Right hindlimb (tissue), 1 donor: Measurements from ENCODE around the gene GRID1.

Source experiments
- DNase-seq: peaks from one replicate; pipeline ENCODE4 v3.0.0-alpha.2; 2018

GRID1 gene

DNA sequence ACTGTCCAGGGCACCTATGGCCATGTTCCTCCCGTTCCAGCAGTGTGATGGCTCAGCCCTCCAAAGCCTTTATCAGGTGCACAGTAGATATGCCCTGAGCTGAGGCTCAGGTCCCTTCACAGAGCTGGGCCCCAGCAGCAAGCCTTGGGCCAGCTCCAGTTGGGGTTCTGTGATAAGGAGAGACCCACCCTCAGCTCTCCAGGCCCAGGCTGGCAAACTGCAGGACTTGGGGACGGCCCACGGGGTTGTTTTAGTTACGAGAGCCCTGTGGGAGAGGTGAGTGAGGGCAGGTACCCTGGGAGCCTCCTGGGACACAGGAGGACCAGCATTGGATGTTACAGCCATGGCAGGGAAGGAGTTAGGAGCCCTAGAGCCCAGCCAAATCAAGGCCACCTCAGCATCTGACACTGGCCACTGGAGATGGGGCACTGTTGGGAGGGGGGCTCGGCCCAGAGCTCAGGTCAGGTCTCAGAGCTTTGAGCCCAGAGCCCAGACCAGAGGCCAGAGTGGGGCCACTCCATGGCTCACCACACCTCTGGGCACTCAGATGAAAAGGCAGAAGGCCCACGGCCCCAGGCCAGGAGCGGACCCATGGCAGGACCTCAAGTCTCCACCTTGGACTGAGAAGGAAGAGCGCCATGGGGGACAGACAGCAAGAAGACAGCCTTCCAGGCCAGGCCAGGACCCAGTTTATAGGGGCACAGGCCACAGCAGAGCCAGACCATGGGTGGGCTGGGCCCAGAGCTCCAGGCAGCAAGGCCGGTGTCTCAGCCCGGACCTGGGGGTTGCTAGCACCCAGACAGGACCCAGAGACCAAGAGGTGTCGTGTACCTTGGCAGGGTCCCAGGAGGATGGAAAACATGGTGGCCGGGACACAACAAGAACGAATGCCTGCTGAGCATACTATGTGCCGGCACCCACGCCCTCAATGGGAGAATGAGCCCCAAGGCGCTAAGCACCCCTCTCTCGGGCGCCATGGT is 12.8 kb downstream of the GRID1 start:
- no peak for DNase-seq

DNA sequence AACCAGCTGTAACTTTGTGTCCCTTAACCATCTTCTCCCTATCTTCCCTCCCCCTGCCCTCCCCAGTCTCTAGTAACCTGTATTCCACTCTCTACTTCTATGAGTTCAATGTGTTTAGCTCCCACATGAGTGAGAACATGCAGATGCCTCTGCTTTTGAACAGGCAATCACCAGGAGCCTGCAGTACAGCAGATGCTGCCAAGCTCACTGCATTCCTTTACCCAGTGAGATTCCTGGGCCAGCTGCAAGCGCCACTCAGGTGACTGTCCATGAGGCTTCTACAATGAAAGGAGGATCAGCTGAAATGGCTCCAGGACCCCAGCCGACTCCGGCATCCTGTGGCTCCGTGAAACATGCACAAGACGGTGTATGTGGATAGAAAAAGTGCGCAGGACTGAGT is 15.7 kb downstream of the GRID1 start:
- no peak for DNase-seq

DNA sequence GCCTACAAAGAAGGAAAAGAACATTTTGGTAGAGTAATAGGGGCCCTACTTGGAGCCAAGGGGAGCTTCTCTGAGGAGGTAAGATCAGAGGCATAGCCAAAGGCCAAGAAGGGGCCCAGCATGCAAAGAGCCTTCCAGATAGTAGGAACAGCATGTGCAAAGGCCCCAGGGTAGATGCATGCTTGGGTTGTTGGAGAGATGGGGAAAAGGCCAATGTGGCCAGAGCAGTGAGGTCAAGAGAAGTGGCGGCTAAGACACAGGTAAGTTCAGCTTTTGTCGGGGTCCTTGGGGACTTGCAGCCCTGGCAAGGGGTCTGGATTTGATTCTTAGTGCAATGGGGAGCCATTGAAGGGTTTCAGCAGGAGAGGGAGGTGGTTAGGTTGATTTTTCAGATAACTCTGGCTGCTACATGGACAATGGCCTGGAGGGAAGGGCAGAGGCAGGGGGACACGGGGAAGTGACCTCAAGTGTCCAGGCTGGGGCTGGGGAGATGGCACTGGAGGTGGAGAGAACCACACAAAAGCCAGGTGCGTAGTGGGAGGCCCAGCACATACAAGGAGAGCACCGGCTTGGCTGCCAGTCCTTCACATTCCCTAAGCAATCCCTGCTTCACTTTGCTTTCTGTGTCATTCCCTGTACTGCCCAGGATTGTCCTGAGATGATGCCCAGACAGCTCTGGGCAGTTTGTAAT is 16.5 kb downstream of the GRID1 start:
- DNase-seq = peak; percentile 6

DNA sequence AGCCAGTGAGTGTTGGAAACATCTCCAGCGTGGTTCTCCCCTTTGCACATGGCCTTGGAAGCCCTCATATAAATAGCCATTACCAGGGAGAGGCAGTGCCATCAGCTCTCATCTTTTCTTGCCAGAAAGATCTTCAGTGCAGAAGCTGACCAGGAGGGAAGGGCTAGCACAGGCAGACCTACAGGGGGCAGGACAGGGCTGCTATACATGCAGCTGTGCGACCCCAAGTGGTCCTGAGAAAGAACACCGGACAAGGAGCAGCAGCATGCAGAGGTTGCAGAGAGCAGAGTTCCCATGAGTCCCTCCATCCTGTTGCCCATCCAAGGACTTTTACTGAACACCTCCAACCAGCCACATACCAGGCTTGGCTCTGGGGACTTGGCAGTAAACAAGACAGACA is 17.1 kb downstream of the GRID1 start:
- no peak for DNase-seq

DNA sequence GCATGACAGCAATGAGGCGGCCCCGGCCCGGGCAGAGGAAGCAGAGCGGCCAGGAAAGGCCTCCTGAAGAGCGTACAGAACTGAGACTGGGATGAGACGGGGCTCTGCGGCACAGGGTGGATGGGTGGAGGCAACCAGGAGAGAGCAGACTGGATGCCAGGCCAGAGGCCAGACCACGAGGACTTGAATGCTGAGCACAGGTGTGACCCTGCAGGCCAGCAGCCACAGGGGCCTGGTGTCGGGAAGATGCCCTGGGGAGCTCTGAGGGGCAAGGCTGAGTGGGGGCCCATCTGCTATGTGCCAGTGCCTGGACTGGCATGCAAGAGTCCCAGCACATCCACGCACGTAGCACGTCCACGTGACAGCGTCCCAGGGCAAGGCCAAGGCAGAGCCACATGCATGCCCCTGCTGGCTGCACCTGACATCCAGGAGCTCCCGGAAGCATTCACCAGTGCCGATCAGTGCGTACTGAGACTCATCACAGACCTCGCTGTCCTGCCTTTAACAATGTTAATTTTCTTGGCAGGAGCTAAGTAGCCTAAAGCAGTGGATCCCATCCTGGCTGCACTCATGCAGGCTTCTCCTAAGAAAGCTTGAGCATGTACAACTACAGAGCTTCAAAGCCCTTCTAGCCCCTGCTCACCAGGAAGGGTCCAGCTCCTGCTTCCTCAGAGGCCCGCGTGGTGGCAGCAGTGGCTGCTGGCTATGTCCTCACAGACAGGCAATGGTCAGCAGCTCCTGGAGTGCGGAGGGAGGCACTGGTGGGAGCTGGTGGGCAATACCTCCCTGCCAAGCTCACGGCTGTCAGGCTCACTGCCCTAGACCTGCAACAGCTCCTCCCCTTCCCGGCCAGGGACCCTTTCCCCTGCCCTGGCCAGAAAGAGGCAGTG is 18.0 kb downstream of the GRID1 start:
- DNase-seq = peak; percentile 4

DNA sequence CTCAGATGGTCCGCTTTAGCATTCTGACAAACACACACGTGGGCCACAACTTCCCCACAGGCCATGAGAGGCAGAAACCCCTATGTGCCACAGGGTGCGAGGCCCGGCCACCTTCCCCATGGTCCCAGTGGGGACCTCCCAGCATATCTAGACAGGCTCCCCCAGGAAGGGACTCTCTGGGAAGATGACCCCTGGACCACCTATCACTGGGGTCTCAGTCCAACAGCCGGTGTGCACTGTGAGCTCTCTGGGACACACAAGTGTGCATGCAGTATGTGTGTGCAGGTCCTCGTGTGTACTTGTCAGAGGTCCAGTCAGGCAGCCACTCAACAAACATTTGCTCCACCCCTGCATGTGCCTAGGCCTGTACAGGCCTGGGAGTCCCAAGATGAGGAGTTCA is 18.7 kb downstream of the GRID1 start:
- DNase-seq = no peak

DNA sequence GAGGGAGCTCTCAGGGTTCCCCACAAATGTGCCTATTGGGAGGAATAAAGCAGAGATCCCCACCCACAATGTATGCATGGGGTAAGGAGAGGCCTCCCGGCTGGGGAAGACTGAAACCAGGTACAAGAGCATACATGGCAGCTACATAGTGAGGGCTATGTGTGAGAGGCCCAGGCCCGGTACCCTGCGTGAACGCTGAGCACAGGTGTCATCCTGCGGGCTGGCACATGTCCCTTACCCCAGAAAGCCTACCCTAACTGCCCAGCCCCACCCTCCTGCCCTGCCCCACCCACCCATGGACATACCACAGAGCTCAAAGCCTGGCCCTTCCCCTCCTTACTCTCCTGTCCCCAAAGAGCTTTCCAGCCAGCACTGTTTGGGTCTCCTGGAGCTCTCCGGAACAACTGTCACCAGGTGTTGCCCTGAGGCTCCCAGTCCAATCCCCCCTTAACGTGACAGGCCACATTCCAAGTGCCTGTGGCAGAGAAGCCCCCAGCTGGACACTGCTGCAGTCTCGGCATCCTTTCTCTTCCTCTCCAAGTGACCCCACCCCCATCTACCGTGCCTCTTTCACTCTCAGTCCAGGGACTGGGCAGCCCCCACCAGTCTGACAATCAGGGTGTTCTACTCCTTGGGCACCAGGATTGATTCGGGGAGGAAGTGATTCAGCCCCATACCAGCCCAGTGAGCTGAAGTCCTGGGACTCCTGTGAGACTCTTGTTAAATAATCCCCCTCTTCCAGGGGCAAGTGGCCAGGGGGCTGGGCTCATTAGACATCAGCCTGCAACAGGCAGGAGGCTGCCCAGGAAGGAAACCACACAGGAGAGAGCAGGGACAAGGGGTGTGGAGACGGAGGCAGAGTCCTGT is 19.6 kb downstream of the GRID1 start:
- no peak for DNase-seq

DNA sequence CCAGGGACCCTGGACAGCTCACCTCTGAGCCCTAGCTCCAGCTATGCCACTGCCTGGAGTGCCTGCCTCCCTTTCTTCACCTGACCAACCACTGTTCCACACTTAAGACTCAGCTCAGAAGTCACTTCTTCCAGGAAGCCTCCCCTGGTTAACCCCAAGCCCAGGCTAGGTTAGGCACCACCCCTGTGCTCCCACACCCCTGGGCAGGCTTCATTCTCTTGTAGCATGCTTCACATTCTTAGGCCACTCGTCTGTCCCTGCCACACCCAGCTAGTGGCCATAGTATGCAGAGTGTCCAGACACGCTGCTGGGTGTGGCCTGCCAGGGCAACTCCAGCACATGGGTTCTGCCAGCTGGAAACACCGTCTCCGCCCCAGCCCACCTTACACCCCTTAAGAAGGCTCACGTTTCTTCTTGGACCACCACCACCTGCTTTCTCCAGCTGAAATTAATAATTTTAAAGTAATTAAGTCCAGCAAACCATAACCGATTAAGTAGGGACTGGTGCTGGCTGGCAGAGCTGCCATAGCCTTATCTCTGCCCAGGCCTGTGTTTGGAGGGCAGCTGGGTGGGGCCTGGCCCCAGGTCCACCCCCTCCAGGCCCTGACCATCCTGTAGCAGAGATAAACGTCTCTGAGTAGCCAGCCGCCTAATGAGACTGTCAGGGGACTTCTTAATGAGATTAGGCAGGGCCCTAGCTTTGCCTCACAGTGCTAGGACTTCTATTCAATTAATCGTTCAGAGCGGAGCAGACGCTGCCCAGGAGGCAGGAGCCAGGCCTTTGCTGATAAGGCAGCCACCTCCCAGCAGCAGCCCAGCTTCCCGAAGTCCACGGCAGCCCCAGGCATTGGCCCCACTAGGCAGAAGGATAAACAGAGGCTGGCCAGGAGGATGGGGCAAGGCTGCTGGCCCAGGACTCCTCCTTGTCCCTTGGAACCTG is 20.5 kb downstream of the GRID1 start:
- DNase-seq = no peak

DNA sequence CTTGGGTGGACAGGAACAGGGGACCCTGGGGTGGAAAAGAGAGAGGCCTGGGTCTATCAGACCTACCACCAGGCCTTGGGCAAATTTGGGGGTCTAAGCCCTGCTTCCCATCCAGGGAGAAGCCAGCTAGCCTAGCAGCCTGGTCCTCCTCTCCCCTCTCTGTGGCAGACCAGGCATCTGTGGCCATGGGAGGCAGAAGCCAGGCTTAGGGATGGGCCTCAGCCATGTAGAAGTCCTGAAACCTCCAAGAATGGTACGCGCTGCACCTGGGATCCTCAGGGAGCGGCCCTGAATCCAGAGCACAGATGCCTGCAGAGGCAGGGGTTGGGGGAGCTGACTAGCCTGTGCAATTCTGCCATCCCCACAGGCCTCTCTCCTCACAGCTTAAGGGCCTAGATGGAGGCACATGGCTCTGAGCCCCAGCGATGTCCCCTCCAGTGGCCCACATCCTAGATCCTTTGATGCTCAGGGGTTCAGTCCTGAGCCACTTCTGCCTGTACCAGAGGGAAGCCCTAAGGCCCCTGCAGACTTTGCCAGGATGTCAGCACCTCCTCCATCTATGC is 21.2 kb downstream of the GRID1 start:
- no peak for DNase-seq

DNA sequence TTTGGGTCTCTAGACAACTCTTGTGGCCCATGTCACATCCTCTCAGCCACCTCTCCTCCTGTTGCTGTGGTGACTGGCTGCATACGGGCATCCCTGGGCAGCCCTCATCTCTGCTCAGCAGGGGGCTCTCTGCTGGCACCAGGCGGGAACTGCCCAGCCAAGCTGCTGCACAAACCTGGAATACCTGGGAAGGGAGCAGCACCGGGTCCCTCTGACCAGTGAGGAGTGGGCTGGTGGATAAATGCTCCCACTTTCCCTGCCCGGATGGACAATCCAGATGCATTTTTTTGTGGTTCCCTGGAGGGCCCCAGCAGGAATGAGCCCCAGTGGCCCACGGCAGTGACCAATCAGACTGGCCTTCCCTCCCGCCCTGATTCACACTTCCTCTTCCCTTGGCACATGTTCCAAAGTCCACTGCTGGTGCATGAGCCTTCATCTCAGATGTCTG is 21.9 kb downstream of the GRID1 start:
- DNase-seq = no peak

DNA sequence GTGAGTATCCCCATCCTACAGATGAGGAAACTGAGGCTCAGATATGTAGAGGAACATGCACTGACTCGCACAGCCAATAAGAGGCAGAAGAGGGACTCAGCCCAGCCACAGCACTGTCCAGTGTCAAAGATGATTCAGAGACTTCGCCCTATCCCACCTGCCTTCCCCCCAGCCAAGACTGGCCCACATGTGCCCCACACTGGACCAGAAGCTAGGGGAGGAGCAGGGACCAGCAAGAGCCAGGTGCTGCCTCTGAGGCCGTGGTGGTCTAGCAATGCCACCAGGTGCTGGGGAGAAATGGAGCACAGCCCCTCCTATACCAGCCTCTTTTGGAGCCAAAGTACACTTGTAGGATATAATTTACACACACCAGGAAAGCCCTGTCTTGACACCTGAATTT is 22.3 kb downstream of the GRID1 start:
- DNase-seq = no peak

DNA sequence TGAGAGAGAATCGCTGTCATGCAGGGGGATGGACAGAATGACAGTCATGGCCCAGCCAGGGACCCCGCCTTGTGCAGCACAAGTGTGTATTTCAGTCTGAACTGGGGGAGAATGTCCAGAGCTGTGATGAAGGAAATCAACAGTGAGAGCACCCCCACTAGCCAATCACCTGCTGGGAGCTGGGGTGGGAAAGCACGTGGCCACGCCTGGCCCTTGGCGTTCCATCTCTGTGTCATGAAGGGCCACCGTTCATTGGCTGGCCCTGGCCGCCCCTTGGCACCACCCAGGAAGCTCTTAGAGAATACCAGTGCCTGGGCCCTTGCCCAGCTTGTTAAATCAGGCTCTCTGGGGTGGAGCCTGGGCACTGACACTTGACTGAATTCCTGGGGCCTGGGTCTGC is 22.8 kb downstream of the GRID1 start:
- no peak for DNase-seq

DNA sequence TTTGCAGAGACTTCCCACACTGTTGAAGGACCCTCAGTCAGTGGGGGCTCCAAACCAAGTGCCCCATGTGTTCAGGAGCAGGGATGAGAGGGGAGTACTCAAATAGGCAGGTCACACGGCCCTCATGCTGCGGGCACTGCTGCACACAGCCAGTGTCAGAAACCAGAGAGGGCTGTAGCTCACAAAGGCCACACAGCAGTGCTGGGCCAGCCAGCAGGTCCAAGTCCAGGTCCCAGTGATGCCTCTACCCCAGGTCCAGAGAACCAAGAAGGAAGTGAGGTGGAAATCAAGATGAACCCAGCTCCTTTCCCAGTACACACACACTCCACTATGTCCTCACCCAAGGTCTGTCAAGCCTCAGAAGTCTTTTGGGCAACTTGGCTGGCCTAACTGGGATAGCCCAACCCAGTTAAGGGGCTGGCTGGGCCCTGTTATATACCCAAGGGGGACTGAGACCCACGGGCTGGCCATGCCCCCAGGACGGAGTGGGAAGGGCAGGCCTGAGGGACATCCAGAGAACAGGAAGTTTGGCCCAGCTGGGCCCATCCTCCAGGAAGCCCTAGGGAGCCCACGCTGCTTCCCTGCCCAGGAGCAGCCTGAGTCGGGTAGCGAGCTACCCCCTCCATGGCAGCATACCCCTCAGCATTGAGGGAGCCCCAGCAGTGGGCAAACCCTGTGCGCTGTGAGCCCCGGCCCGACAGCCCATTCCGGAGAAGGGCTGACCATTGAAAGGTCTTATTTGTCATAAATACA is 24.3 kb downstream of the GRID1 start:
- DNase-seq = no peak

DNA sequence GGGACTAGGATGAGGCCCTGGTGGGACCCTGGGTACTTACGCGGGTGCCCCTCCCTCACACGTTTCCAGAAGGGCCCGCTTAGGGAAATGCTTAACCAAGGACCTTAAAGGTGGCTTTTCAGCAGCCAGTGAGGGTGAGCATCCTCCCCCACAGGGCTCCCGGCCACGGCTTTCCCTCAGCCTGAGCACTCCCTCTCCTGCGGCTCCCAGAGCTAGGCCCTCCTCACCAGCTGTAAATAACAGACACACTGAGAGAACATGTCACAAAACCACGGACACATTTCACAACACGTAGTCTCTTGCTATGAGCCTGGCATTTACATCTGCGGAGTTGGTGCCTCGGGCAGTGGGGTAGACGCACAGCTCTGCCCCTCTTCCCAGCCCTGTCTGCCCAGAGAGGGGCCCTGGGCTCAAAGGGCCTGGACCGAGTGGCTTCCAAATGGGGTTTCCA is 25.2 kb downstream of the GRID1 start:
- DNase-seq = no peak

DNA sequence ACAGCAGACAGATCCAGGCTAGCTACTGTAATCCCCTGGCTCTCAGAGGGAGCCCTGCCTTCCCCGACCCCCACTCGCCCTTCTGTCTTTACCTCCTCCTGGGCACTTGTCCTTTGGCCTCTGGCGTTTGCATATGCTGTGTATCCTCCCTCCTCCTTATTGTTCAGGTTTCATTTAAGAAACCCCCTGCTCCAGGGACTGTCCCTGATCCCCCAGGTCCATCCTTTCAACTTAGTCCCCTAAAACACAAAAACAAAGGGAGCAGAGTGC is 25.7 kb downstream of the GRID1 start:
- DNase-seq = no peak

DNA sequence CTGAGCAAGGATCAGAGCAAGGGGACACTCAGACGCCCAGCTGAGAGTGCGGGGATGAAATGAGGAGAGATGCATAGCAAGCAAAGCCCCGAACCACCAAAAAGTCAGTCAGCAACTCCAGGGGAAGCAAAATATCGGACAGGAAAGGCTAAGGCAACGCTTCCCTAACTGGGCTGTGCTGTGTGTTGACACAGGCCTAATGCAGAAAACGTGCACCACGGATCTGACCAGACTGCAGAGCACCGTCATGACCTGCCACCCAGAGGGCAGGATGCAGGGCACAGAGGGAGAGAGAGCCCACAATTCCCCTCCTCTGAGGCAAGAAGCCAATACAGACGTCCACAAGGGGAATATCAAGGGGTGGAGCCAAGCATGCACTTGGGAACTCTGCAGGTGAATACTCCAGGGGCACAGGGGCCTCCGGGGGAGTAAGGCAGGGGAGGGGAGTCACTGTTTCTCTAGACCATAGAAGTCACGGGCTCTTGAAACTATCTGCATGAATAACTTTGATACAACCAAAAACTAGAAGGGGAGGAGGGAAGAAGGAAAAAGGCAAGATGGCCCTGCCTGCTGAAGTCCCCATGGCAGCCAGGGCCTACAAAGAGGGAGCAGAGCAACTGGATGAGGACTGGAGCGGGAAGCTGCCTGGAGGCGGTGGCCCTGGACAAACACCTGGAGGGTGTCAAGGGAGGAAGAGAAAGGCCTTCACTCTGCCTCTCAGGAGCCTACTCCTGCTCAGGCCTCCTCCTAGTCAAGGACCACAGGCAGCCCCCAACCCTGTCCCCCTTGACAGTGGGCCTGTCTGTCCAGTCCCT is 26.2 kb downstream of the GRID1 start:
- DNase-seq = no peak

DNA sequence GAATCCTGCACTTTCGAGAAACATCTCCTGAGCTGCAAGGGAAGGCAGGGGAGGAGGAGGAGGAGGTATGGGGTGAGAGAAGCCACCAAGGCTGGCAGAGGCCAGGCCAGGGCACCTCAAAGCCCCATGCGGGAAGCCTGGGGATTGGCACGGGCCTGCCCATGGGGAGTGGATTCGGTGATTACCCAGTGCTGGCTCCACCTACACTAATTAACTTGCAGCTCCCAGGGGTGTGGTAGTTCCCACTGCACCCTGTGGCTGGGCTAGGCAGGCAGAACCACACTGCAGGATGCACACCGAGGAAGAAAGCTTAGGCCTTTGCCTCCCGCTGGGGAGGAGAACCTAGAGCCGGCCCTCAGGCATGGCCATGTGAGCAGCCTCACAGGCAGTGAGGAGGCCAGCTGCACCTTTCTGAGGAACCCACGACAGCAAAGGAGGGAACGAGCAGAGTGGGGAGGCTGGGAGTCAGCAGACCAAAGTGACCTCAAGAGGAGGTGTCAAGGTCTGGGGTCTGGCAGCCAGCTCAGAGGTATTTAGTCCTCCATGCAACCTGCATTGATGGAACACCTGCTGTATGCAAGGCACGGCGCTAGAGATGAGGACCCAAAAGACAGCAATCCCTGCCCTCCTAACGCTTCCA is 27.2 kb downstream of the GRID1 start:
- DNase-seq = no peak

DNA sequence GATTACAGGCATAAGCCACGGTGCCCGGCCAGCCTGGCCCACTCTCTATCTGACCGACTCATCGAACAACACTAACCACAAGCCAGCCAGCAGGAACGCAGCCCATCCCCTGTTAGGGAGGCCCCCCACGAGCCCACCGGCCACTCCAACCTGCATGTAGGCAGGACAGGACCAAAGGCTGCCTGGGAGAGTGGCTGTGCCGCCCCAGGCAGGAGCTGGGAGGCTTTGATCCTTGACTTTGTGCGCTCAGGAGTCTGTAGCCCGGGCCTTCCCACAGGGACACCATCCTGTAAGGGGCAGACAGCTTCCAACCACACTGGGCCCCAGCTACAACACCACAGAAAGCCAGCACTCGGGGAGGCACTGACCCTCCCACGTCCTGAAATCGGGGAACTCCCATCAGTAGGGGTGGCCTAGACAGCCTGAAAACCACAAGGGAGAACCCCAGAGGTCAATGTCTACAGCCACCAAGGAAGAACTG is 29.4 kb downstream of the GRID1 start:
- DNase-seq = no peak
